Measurements from ENCODE around the gene RAB11FIP4.

RAB11FIP4 gene

GRCh38 chr17:31449746-31450145 is 58.3 kb downstream of the RAB11FIP4 start:
- Histone ChIP-seq H3K27me3 (ENCODE audit: control insufficient read depth in 1 of 2, insufficient read depth in 2 of 2, low read length in 2 of 2) (no peaks in the 10 kb centered on the region), H3K9ac (ENCODE audit: low read length in 2 of 2) (no peak overlapping the region), H3K36me3 (ENCODE audit: control insufficient read depth in 2 of 2, insufficient read depth in 2 of 2, low read length in 2 of 2) (no peaks in the 10 kb centered on the region), H3K27ac (ENCODE audit: low read length) (no peak overlapping the region), H3K4me3 (ENCODE audit: low read length in 2 of 2) (no peak overlapping the region), H3K4me1 (ENCODE audit: control insufficient read depth, insufficient read depth, low read length) (no peaks in the 10 kb centered on the region), H3K9me3 (ENCODE audit: control insufficient read depth in 2 of 2, low read length in 2 of 2) (no peaks in the 10 kb centered on the region)

DNA sequence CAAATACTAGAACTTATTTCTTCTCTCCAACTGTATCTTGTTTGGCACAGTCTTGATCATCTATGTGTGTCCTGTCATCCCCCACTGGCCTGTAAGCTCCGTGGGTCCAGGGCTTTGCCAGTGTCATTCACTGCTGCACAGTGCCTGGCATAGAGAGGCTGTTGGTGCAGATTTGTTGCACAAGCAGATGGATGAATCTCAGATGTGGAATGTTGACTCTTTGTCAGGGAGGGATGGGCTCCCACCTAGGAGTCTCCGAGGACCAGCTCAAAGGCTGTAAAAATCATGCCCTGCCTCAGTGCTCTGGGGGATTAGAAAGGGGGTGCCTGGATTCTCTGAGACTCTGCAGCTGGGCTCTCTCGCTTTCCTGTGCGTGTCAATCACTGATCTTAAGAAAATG is 60.6 kb downstream of the RAB11FIP4 start:
- Histone ChIP-seq H3K4me1 (ENCODE audit: control insufficient read depth, insufficient read depth, low read length) (no peaks in the 10 kb centered on the region), H3K9me3 (ENCODE audit: control insufficient read depth in 2 of 2, low read length in 2 of 2) (no peaks in the 10 kb centered on the region), H3K27me3 (ENCODE audit: control insufficient read depth in 1 of 2, insufficient read depth in 2 of 2, low read length in 2 of 2) (no peaks in the 10 kb centered on the region), H3K9ac (ENCODE audit: low read length in 2 of 2) (no peak overlapping the region), H3K36me3 (ENCODE audit: control insufficient read depth in 2 of 2, insufficient read depth in 2 of 2, low read length in 2 of 2) (no peaks in the 10 kb centered on the region), H3K4me3 (ENCODE audit: low read length in 2 of 2) (no peak overlapping the region), H3K27ac (ENCODE audit: low read length) (no peak overlapping the region)

- no peaks in the 10 kb centered on the region for H3K4me1 ChIP-seq (ENCODE audit: control insufficient read depth, insufficient read depth, low read length)
- H3K4me3 ChIP-seq (ENCODE audit: low read length in 2 of 2): no peak overlapping the region
- H3K9me3 ChIP-seq (ENCODE audit: control insufficient read depth in 2 of 2, low read length in 2 of 2): no peaks in the 10 kb centered on the region
- no peak overlapping the region for H3K27ac ChIP-seq (ENCODE audit: low read length)
- no peak overlapping the region for H3K9ac ChIP-seq (ENCODE audit: low read length in 2 of 2)
- H3K27me3 ChIP-seq (ENCODE audit: control insufficient read depth in 1 of 2, insufficient read depth in 2 of 2, low read length in 2 of 2): no peaks in the 10 kb centered on the region
- no peaks in the 10 kb centered on the region for H3K36me3 ChIP-seq (ENCODE audit: control insufficient read depth in 2 of 2, insufficient read depth in 2 of 2, low read length in 2 of 2)
These were observed 61.2 kb downstream of the RAB11FIP4 start for GRCh38 chr17:31452561-31453110.

DNA sequence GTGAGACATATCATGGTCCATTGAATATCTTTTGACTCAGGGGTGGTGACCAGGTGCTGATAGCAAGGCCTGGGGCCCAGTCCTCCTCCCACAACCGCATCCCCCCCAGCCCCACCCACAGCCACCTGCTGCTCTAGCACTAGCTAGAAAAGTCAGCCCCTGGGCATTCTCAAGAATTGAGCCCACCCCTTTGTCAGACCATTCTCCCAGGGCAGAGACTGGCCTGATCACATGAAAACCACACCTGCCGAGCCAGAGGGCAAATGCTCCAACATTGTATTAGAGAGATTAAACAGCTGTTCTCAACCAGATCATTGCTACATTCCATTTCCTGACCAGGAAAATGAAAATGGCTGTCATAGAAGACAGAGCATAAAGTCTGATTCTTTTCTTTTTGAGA is 62.4 kb downstream of the RAB11FIP4 start:
- H3K4me1 ChIP-seq (ENCODE audit: control insufficient read depth, insufficient read depth, low read length): no peaks in the 10 kb centered on the region
- H3K9ac ChIP-seq (ENCODE audit: low read length in 2 of 2): no peak overlapping the region
- no peak overlapping the region for H3K4me3 ChIP-seq (ENCODE audit: low read length in 2 of 2)
- no peaks in the 10 kb centered on the region for H3K9me3 ChIP-seq (ENCODE audit: control insufficient read depth in 2 of 2, low read length in 2 of 2)
- H3K27me3 ChIP-seq (ENCODE audit: control insufficient read depth in 1 of 2, insufficient read depth in 2 of 2, low read length in 2 of 2): peaks cover 0 to 2% of the 10 kb centered on the region in 2 donors
- no peaks in the 10 kb centered on the region for H3K36me3 ChIP-seq (ENCODE audit: control insufficient read depth in 2 of 2, insufficient read depth in 2 of 2, low read length in 2 of 2)
- no peak overlapping the region for H3K27ac ChIP-seq (ENCODE audit: low read length)

- Histone ChIP-seq H3K27me3 (ENCODE audit: control insufficient read depth in 1 of 2, insufficient read depth in 2 of 2, low read length in 2 of 2) (peaks cover 0 to 2% of the 10 kb centered on the region in 2 donors), H3K9ac (ENCODE audit: low read length in 2 of 2) (no peak overlapping the region), H3K36me3 (ENCODE audit: control insufficient read depth in 2 of 2, insufficient read depth in 2 of 2, low read length in 2 of 2) (no peaks in the 10 kb centered on the region), H3K4me1 (ENCODE audit: control insufficient read depth, insufficient read depth, low read length) (peaks cover 5% of the 10 kb centered on the region), H3K27ac (ENCODE audit: low read length) (no peak overlapping the region), H3K9me3 (ENCODE audit: control insufficient read depth in 2 of 2, low read length in 2 of 2) (no peaks in the 10 kb centered on the region), H3K4me3 (ENCODE audit: low read length in 2 of 2) (no peak overlapping the region)
These were observed 65.3 kb downstream of the RAB11FIP4 start for GRCh38 chr17:31456814-31457213.

DNA sequence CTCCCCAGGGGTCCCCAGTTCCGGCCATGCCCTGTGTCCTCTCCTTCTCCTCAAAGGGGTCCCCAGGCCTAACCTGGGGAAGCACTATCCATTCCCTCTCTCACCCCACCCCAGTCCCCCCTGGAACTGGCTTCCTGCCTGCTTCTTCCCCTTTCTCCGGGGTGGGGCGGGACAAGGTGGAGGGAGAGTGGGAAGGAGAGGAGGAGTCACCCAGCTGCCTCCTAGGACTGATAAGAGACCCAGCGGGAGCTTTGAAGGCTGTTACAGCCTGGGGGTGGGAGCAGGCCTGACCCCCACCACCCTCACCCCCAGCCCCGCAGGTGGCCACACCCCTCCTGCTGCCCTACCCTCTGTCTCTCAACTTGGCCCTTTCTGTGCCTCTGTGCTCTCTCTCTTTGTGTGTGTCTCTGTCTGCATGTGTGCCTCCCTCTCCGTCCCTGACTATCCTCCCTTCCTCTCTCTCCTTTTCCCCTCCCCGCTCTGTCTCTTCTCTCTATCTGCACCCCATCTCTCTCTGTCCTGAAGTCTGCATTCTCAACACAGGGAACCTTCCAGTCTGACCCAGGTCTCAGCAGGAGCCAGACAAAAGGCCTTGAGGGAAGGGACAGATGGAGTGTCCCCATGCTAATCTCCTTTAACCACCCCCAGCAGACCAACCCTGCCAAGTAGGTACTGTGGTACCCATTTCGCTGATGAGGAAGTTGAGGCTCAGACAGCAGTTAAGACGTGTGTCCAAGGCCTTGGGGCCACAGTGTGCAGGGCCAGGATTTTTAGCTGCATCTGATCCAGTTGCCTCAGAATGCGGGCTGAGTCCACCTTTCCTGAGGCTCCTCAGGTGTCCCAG is 66.1 kb downstream of the RAB11FIP4 start:
- Histone ChIP-seq H3K27me3 (ENCODE audit: control insufficient read depth in 1 of 2, insufficient read depth in 2 of 2, low read length in 2 of 2) (peaks cover 0 to 2% of the 10 kb centered on the region in 2 donors), H3K9ac (ENCODE audit: low read length in 2 of 2) (no peak overlapping the region), H3K36me3 (ENCODE audit: control insufficient read depth in 2 of 2, insufficient read depth in 2 of 2, low read length in 2 of 2) (no peaks in the 10 kb centered on the region), H3K9me3 (ENCODE audit: control insufficient read depth in 2 of 2, low read length in 2 of 2) (no peaks in the 10 kb centered on the region), H3K27ac (ENCODE audit: low read length) (no peak overlapping the region), H3K4me1 (ENCODE audit: control insufficient read depth, insufficient read depth, low read length) (peaks cover 5% of the 10 kb centered on the region), H3K4me3 (ENCODE audit: low read length in 2 of 2) (no peak overlapping the region)

DNA sequence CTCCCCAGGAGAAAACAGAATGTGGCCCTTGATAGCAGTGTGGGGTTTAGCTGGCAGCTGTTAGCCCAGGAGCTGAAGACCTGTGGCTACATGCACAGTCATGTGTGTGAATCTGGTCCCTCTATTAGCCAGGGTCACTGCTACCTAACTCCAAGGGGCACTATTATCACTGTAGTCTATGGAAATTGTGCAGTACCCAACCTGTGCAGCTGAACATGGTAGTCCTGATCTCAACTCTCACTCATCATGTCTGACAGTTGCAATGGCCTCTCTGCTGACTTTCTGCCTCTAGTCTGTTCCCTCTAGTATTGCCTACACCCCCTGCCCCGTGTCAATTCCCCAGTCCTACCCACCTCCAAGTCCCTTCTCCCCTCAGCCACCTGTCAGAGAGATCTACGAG is 67.4 kb downstream of the RAB11FIP4 start:
- Histone ChIP-seq H3K27ac (ENCODE audit: low read length) (no peak overlapping the region), H3K9ac (ENCODE audit: low read length in 2 of 2) (no peak overlapping the region), H3K36me3 (ENCODE audit: control insufficient read depth in 2 of 2, insufficient read depth in 2 of 2, low read length in 2 of 2) (no peaks in the 10 kb centered on the region), H3K27me3 (ENCODE audit: control insufficient read depth in 1 of 2, insufficient read depth in 2 of 2, low read length in 2 of 2) (peaks cover 0 to 2% of the 10 kb centered on the region in 2 donors), H3K4me3 (ENCODE audit: low read length in 2 of 2) (no peak overlapping the region), H3K9me3 (ENCODE audit: control insufficient read depth in 2 of 2, low read length in 2 of 2) (no peaks in the 10 kb centered on the region), H3K4me1 (ENCODE audit: control insufficient read depth, insufficient read depth, low read length) (peaks cover 5% of the 10 kb centered on the region)

DNA sequence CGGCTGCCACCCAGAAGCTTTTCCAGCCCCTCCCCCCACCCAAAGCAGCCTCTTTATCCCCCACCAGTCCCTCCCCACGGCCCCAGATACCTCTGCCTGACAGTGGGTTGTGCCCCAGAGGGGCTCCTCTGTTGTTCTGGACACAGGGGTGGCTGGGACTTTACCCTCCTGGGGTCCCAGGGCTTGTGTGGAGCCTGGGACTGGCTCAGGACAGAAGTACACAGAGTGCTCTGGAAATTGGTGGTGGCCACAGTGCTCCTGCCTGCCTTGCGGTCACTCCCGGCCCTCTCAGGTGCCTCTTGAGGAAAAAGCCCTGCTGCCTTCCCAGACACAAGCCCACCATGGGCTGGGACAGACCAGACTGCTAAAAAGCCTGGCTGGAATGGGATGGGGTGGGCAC is 68.2 kb downstream of the RAB11FIP4 start:
- Histone ChIP-seq H3K9ac (ENCODE audit: low read length in 2 of 2) (no peak overlapping the region), H3K27ac (ENCODE audit: low read length) (no peak overlapping the region), H3K9me3 (ENCODE audit: control insufficient read depth in 2 of 2, low read length in 2 of 2) (no peaks in the 10 kb centered on the region), H3K4me1 (ENCODE audit: control insufficient read depth, insufficient read depth, low read length) (peaks cover 5% of the 10 kb centered on the region), H3K27me3 (ENCODE audit: control insufficient read depth in 1 of 2, insufficient read depth in 2 of 2, low read length in 2 of 2) (peaks cover 0 to 2% of the 10 kb centered on the region in 2 donors), H3K4me3 (ENCODE audit: low read length in 2 of 2) (no peak overlapping the region), H3K36me3 (ENCODE audit: control insufficient read depth in 2 of 2, insufficient read depth in 2 of 2, low read length in 2 of 2) (no peaks in the 10 kb centered on the region)

DNA sequence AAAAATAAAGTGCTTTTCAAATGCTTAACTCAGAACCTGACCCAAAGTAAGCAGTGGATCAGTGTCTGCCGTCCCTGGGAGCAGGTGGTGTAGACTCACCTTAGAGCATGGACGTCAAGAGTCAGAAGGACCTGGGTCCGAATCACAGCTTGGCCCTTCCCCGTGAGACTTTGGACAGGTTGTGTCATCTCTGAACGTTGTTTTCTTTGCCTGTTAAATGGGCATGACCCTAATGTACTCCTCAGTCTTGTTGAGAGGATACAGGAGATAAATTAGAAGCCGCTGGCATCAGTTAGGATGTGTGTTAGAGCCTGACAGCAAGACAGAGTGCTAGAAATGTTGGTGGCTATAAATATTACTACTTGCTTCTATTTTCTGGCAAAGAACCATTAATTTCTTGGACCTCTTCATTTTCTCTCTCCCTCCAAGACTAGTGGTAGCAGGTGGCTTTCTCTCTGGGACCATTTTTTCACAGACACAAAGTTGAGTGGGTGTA is 68.8 kb downstream of the RAB11FIP4 start:
- Histone ChIP-seq H3K4me3 (ENCODE audit: low read length in 2 of 2) (no peak overlapping the region), H3K36me3 (ENCODE audit: control insufficient read depth in 2 of 2, insufficient read depth in 2 of 2, low read length in 2 of 2) (no peaks in the 10 kb centered on the region), H3K9ac (ENCODE audit: low read length in 2 of 2) (no peak overlapping the region), H3K4me1 (ENCODE audit: control insufficient read depth, insufficient read depth, low read length) (peaks cover 5% of the 10 kb centered on the region), H3K27me3 (ENCODE audit: control insufficient read depth in 1 of 2, insufficient read depth in 2 of 2, low read length in 2 of 2) (peaks cover 0 to 2% of the 10 kb centered on the region in 2 donors), H3K9me3 (ENCODE audit: control insufficient read depth in 2 of 2, low read length in 2 of 2) (no peaks in the 10 kb centered on the region), H3K27ac (ENCODE audit: low read length) (no peak overlapping the region)

DNA sequence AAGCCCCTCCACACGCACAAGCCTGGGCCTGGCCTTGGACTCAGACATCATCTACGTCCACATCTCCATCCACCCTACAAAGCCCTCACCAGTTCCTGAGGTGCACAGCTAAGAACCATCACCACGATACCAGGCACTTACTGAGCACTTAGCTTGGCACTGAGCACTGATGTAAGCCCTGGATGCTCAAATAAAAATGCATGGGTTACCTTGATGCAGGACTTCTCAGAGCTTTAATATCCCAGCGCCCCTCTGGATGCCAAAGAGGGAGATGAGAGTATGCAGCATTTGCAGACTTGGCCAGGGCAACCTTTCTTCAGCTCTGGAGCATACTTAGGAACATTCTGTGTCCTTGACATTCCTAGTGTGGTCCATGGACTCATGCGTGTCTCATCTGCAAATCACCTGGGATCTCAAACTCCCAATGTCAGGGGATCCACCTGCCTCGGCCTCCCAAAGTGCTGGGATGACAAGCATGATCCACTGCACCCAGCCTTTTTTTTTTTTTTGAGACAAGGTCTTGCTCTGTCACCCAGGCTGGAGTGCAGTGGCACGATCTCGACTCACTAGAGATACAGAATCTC is 69.8 kb downstream of the RAB11FIP4 start:
- Histone ChIP-seq H3K27me3 (ENCODE audit: control insufficient read depth in 1 of 2, insufficient read depth in 2 of 2, low read length in 2 of 2) (peaks cover 0 to 2% of the 10 kb centered on the region in 2 donors), H3K4me1 (ENCODE audit: control insufficient read depth, insufficient read depth, low read length) (peaks cover 5% of the 10 kb centered on the region), H3K9me3 (ENCODE audit: control insufficient read depth in 2 of 2, low read length in 2 of 2) (no peaks in the 10 kb centered on the region), H3K36me3 (ENCODE audit: control insufficient read depth in 2 of 2, insufficient read depth in 2 of 2, low read length in 2 of 2) (no peaks in the 10 kb centered on the region), H3K27ac (ENCODE audit: low read length) (no peak overlapping the region), H3K4me3 (ENCODE audit: low read length in 2 of 2) (no peak overlapping the region), H3K9ac (ENCODE audit: low read length in 2 of 2) (no peak overlapping the region)

- Histone ChIP-seq H3K27ac (ENCODE audit: low read length) (no peak overlapping the region), H3K9ac (ENCODE audit: low read length in 2 of 2) (no peak overlapping the region), H3K27me3 (ENCODE audit: control insufficient read depth in 1 of 2, insufficient read depth in 2 of 2, low read length in 2 of 2) (peaks cover 0 to 2% of the 10 kb centered on the region in 2 donors), H3K4me1 (ENCODE audit: control insufficient read depth, insufficient read depth, low read length) (peaks cover 5% of the 10 kb centered on the region), H3K4me3 (ENCODE audit: low read length in 2 of 2) (no peak overlapping the region), H3K9me3 (ENCODE audit: control insufficient read depth in 2 of 2, low read length in 2 of 2) (no peaks in the 10 kb centered on the region), H3K36me3 (ENCODE audit: control insufficient read depth in 2 of 2, insufficient read depth in 2 of 2, low read length in 2 of 2) (no peaks in the 10 kb centered on the region)
These were observed 70.8 kb downstream of the RAB11FIP4 start for GRCh38 chr17:31462261-31462660.
